Progenitor cell of endocrine pancreas (in vitro differentiated cells): ENCODE measurements around the gene MED12L. TPM values are rescaled to one million over a fixed set of nuclear protein-coding genes. Genes with fewer than 3 reads are reported as not detected.

Source experiments
- DNase-seq: peaks from one replicate; pipeline ENCODE4 v3.0.0; 2021; ENCODE audit warnings: low spot score; ENCODE audit not compliant: unreplicated experiment
- H3K27ac Mint-ChIP-seq: 2 replicates; pipeline ENCODE4 v1.8.0; 2021; ENCODE audit warnings: mild to moderate bottlenecking, moderate library complexity, mixed read lengths
- H3K27me3 Mint-ChIP-seq: 2 replicates; pipeline ENCODE4 v1.8.0; 2021; ENCODE audit warnings: mixed read lengths
- H3K36me3 Mint-ChIP-seq: 2 replicates; pipeline ENCODE4 v1.8.0; 2022; ENCODE audit warnings: mixed read lengths; ENCODE audit not compliant: insufficient read depth
- H3K4me1 Mint-ChIP-seq: 2 replicates; pipeline ENCODE4 v1.8.0; 2021; ENCODE audit warnings: low read depth, mixed read lengths
- H3K4me3 Mint-ChIP-seq: 2 replicates; pipeline ENCODE4 v1.8.0; 2021; ENCODE audit warnings: low read depth, mild to moderate bottlenecking, moderate library complexity, mixed read lengths
- H3K9me3 Mint-ChIP-seq: 2 replicates; pipeline ENCODE4 v1.8.0; 2021; ENCODE audit warnings: low read depth, mixed read lengths
- CTCF ChIP-seq: fragments of 200-600 bp; sonication (generic); IDR thresholded peaks from one replicate; pipeline ENCODE4 v1.5.0; 2021; ENCODE audit warnings: antibody characterized with exemption, mild to moderate bottlenecking; ENCODE audit not compliant: unreplicated experiment
- total RNA-seq: library from RNA; stranded (reverse); gene quantifications from 2 replicates; pipeline ENCODE4 v1.2.1, GENCODE V29; 2021

The MED12L gene
- total RNA-seq, 1 donor from 2014 or later: 8.9 TPM

GRCh38 chr3:151091685-151092345 is 6.4 kb downstream of the MED12L start:
- no peak for TF ChIP-seq CTCF
- H3K36me3 Mint-ChIP-seq: no peaks in the 10 kb centered on the region
- no peak for DNase-seq
- H3K4me3 Mint-ChIP-seq: no peak overlapping the region
- H3K27ac Mint-ChIP-seq: no peak overlapping the region
- peaks cover 3% of the 10 kb centered on the region for H3K27me3 Mint-ChIP-seq
- peaks cover 5% of the 10 kb centered on the region for H3K4me1 Mint-ChIP-seq
- H3K9me3 Mint-ChIP-seq: no peaks in the 10 kb centered on the region

- no peaks in the 10 kb centered on the region for H3K36me3 Mint-ChIP-seq
- no peaks in the 10 kb centered on the region for H3K9me3 Mint-ChIP-seq
- DNase-seq: no peak
- no peaks in the 10 kb centered on the region for H3K4me1 Mint-ChIP-seq
- TF ChIP-seq CTCF: no peak
- H3K27me3 Mint-ChIP-seq: peaks cover 3% of the 10 kb centered on the region
- H3K4me3 Mint-ChIP-seq: no peak overlapping the region
- no peak overlapping the region for H3K27ac Mint-ChIP-seq
These were observed 7.7 kb downstream of the MED12L start for GRCh38 chr3:151093148-151093547.

- DNase-seq: no peak
- no peak for TF ChIP-seq CTCF
- Mint-ChIP-seq H3K4me3 (no peak overlapping the region), H3K4me1 (no peaks in the 10 kb centered on the region), H3K36me3 (no peaks in the 10 kb centered on the region), H3K27me3 (peaks cover 3% of the 10 kb centered on the region), H3K27ac (no peak overlapping the region), H3K9me3 (peaks cover 5% of the 10 kb centered on the region)
These were observed 8.4 kb downstream of the MED12L start for GRCh38 chr3:151093905-151094304.

GRCh38 chr3:151096716-151097115 is 11.3 kb downstream of the MED12L start:
- Mint-ChIP-seq H3K4me1 (peaks cover 10% of the 10 kb centered on the region), H3K36me3 (no peaks in the 10 kb centered on the region), H3K9me3 (peaks cover 6% of the 10 kb centered on the region), H3K27me3 (no peaks in the 10 kb centered on the region), H3K27ac (no peak overlapping the region), H3K4me3 (no peak overlapping the region)
- no peak for TF ChIP-seq CTCF
- DNase-seq: no peak

- Mint-ChIP-seq H3K4me1 (peaks cover 10% of the 10 kb centered on the region), H3K9me3 (peaks cover 6% of the 10 kb centered on the region), H3K27me3 (no peaks in the 10 kb centered on the region), H3K36me3 (no peaks in the 10 kb centered on the region), H3K27ac (no peak overlapping the region), H3K4me3 (no peak overlapping the region)
- TF ChIP-seq CTCF: no peak
- DNase-seq: no peak
These were observed 14.6 kb downstream of the MED12L start for GRCh38 chr3:151100076-151100475.
